Activated CD4-positive, alpha-beta T cell treated with anti-CD3 and anti-CD28 coated beads, Interleukin-10, Interleukin-2, amounts not matched to agents 100 ng/mL and 50 ng/mL, durations not matched to agents 16 hours and 8 hours (primary cell): ENCODE results near the gene MAT2A.
A peak's percentile ranks its signal among the peaks of the same experiment; 100 is the strongest.

Source experiments
- DNase-seq: peaks from one replicate; pipeline ENCODE4 v3.0.0-alpha.2; 2020

Gene MAT2A

DNA sequence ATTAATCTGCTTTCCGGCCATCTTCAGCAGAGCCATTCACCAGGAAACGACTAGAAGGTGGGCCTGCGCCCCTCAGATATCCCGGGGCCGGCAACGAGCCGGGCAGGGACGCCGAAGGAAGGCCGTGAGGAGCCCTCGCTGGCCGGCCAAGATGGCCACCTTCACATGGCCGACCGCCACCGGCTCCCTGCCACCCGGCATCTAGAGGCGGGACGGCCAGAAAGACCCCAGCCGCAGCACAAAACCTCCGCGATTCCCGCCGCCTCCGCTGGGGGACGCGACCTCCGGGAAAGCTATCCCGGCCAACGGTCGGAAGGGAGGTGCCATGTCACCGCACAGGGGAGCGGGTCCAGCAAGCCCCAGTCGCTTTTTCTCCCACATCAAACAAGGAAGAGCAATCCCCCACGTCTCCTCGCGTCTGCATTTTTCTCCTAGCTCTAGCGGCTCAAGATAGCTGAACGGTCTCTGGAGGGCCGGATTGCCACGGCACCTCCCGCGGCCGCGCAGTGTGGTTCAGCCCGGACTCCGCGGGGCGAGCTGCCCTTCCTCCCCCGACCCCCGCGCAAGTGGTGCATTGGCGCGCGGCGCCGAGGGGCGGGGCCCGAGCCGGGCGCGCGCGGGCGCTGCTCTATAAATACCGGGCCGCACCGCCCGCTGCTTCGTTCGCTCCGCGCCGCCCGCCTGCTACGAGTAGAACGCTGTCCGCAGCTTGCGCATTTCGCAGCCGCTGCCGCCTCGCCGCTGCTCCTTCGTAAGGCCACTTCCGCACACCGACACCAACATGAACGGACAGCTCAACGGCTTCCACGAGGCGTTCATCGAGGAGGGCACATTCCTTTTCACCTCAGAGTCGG, at the start of gene MAT2A:
TSS of gene MAT2A (plus strand) at position 662 of the 854 bp plus-strand sequence. CDS start at position 782, 120 bp downstream.
- DNase-seq, result peak; percentile 95

- DNase-seq, result no peak
Measured at GRCh38 chr2:85490861-85491755, 47.9 kb upstream of the MAT2A start.

GRCh38 chr2:85496436-85496835, 42.5 kb upstream of the MAT2A start:
- DNase-seq, result no peak

DNA sequence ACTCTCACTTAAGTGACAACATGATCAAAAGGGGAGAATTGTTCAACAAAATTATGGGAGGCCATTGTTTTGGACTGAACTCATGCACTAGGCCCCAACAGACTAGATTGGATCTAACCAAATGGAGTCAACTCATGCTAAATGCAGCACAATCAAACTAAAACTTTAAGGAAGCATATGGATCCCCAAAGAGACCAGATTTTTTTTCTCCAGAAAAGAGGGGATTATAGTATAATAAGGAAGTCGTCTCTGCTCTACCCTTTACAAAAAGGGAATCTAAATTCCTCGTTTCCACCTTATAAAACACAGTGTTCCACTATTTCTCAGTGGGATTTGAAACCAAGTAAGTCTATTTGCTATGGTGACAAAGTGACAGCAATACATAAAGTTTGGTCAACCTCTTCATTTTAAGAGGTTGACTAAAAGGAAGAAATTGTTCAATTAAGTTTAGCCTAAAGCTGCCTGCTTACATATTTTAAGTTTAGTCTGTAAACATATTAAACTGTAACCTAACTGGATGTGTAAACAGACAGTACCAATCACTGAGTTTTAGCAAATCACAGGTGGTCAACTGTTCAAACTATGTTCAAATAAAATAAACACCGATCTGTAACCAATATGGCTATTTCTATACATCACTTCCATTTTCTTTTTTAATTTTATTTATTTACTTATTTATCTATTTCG, 40.9 kb upstream of the MAT2A start:
- DNase-seq, result no peak

GRCh38 chr2:85501248-85501647, 37.7 kb upstream of the MAT2A start:
- no peak for DNase-seq

- no peak for DNase-seq
Measured at GRCh38 chr2:85502720-85503119, 36.2 kb upstream of the MAT2A start.

DNA sequence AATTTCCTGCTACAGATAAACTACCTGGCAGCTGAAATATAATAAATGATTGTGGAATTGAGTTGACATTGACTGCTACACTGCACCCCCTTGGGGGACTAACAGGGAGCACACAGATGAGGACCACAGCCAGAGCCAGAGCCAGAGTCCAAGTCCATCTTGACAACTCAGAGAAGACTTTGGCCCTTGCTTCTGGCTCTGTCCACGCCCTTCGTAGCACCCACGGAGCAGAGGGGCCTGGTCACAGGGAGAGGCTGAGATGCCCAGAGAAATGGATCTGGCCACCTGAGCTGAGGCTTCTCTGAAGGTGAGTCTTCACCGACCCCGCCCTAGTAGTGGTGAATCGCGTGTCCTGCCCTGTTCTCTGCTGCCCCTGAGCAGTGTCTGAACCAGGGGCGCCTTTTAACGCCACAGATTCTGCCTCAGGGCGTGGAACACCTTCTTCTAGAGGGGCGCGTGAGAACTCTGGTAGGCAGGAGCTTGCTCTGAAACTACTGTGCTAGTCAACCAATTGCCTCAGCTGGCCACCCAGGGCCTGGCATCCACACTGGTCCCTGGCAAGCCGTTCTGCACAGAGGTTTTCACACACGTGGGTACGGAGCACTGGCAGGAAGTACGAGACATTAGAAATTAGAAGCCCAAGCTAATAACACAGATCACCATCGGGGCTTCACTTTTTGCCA, 35.7 kb upstream of the MAT2A start:
- DNase-seq, result no peak

- DNase-seq, result no peak
Measured at GRCh38 chr2:85503851-85504777, 34.9 kb upstream of the MAT2A start.

DNA sequence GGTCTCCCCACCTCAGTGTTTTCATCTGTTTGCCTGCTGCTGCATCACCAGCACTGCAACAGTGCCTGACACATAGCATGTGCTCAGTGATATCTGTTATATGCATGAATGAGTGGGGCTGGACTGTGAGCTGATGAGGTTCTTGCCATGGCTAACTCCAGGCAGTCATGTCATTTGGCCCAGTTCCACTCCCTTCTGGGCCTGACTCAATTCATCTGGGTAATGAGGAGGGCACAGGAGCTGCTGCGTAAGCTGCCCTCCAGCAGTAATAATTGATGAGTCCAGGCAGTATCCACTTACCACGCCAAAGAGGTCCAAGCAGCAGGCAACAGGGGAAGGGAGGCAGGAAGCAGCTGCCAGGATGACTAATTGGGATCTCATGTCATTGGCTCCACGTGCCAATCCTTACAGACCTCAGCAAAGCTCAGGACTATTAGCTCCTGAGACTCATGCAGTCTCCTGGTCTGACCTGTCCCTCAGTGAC, 34.1 kb upstream of the MAT2A start:
- no peak for DNase-seq

- DNase-seq, result no peak
Measured at GRCh38 chr2:85505551-85506238, 33.3 kb upstream of the MAT2A start.

DNA sequence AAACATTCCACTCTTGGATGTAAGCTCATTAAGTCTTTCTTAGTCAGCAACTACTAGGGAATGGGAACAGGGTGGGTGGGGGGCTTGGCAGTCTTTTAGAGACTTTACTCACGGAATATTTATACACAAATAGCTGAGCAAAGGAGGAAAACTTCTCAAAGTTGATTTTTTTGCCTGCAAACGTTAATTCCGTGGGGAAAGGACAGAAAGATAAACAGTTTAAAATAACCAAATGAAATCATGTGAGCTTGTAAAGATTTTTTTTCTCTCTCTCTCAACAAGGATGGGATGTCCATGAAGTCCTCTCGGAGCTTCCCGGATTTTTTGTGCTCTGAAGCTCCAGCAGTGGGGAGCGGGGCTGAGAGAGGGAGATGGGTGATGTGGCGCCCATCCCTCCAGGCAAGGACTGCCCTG, 32.2 kb upstream of the MAT2A start:
- DNase-seq, result no peak

- DNase-seq, result no peak
Measured at GRCh38 chr2:85511008-85511811, 27.8 kb upstream of the MAT2A start.

DNA sequence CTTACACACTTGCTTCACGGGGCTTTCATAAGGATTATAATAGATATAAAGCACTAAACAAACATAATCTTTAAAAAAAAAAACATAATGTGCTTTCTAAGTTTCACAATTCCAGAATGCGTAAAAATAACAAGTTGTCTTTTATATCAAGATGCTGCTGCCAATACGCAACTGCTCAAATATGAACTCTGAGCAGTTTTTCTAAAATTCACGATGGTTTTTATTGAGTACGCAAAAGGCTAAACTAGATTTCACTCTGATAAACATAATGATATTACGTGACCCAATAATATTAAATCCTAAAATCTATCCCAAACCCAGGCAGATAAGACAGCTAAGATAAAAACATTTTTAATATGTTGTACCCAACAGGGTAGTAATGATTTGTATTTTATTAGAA, 24.6 kb upstream of the MAT2A start:
- no peak for DNase-seq

- no peak for DNase-seq
Measured at GRCh38 chr2:85516653-85517389, 22.1 kb upstream of the MAT2A start.

- DNase-seq, result no peak
Measured at GRCh38 chr2:85522090-85522647, 16.8 kb upstream of the MAT2A start.

DNA sequence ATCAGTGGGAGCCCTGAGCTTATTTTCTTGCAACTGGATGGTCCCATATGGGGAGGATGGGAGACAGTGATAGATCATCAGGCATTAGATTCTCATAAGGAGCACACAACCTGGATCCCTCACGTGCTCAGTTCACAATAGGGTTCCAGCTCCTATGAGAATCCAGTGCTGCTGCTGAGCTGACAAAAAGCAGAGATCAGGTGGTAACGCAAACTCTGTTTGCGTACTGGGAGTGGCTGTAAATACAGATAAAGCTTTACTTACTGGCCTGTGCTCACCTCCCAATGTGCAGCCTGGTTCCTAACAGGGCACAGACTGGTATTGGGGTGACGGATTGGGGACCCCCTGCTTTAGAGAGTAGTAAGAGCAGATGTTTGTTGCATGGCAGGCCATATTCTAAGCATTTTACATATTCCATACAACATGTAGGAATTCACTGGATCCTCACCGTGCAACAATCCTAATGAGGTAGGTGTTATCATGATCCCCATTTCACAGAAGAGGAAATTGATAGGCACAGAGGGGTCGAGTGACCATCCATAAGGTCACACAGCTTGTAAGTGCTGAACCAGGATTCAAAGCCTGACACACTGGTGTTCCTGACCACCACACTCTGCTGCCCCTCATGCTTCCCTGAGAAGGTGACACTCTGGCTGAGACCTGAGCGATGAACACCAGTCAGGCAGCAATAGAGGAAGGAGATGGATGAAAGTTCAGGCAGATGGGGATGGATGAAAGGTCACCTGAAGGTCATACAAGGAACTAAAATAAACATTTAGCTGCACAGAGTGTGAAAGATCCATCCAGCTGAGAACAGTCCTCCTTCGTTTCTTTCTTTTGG, 15.7 kb upstream of the MAT2A start:
- no peak for DNase-seq

- no peak for DNase-seq
Measured at GRCh38 chr2:85523903-85524335, 15.0 kb upstream of the MAT2A start.
